Mesenchymal stem cell (in vitro differentiated cells and primary cell): ENCODE results near the gene ARHGEF3.

Experiments
- DNase-seq: peaks from one replicate; pipeline ENCODE4 v3.0.0-alpha.2; 2013
- H2AFZ ChIP-seq: one replicate; pipeline ENCODE4 v1.6.1; 2013; ENCODE audit warnings: low read depth, mild to moderate bottlenecking, control low read depth, inconsistent platforms, low read length, moderate library complexity
- H2AK5ac ChIP-seq: 2 replicates; pipeline ENCODE4 v1.6.1; 2013; ENCODE audit warnings: low read length, moderate library complexity, mild to moderate bottlenecking, inconsistent platforms; ENCODE audit not compliant: severe bottlenecking
- H2BK120ac ChIP-seq: one replicate; pipeline ENCODE4 v1.6.1; 2013; ENCODE audit warnings: low read depth, mild to moderate bottlenecking, inconsistent platforms, low read length, moderate library complexity
- H2BK12ac ChIP-seq, 2 experiments: one replicate each; pipeline ENCODE4 v1.6.1; 2013; ENCODE audit warnings: inconsistent platforms in 2 of 2, low read length in 2 of 2, mild to moderate bottlenecking in 2 of 2, moderate library complexity in 2 of 2, control low read depth in 1 of 2
- H2BK15ac ChIP-seq: one replicate; pipeline ENCODE4 v1.6.1; 2013; ENCODE audit warnings: mild to moderate bottlenecking, low read depth, inconsistent platforms; ENCODE audit not compliant: poor library complexity, severe bottlenecking
- H2BK5ac ChIP-seq: 2 replicates; pipeline ENCODE4 v1.6.1; 2013; ENCODE audit warnings: low read depth, mild to moderate bottlenecking, low read length, control low read depth, inconsistent platforms; ENCODE audit not compliant: poor library complexity, severe bottlenecking
- H3K14ac ChIP-seq, 2 experiments: one replicate each; pipeline ENCODE4 v1.6.1; 2013; ENCODE audit warnings: inconsistent platforms in 2 of 2, low read length in 2 of 2, control low read depth in 1 of 2, mild to moderate bottlenecking in 1 of 2, moderate library complexity in 1 of 2
- H3K18ac ChIP-seq, 2 experiments: one replicate each; pipeline ENCODE4 v1.6.1; 2013; ENCODE audit warnings: inconsistent platforms in 2 of 2, low read length in 2 of 2, control low read depth in 1 of 2, low read depth in 1 of 2, mild to moderate bottlenecking in 1 of 2
- H3K23ac ChIP-seq, 2 experiments: one replicate each; pipeline ENCODE4 v1.6.1; 2013; ENCODE audit warnings: inconsistent platforms in 2 of 2, low read length in 2 of 2, mild to moderate bottlenecking in 2 of 2, moderate library complexity in 2 of 2, control low read depth in 1 of 2
- H3K27ac ChIP-seq: 2 replicates; pipeline ENCODE4 v1.5.1; 2013; ENCODE audit warnings: mild to moderate bottlenecking, moderate library complexity, low read length, control low read depth, inconsistent platforms; ENCODE audit not compliant: poor library complexity, severe bottlenecking
- H3K27me3 ChIP-seq, 2 experiments: 2 replicates each; pipeline versions ENCODE4 v1.6.1 to v1.7.0; 2013; ENCODE audit warnings: low read length in 2 of 2, mild to moderate bottlenecking in 2 of 2, moderate library complexity in 2 of 2, control low read depth in 1 of 2, inconsistent platforms in 1 of 2; ENCODE audit not compliant: control insufficient read depth in 1 of 2, insufficient read depth in 1 of 2
- H3K36me3 ChIP-seq, 2 experiments: 2 replicates each; pipeline versions ENCODE4 v1.6.1 to v1.7.0; 2013; ENCODE audit warnings: low read length in 2 of 2, control low read depth in 1 of 2, inconsistent platforms in 1 of 2, low read depth in 1 of 2, mild to moderate bottlenecking in 1 of 2; ENCODE audit not compliant: insufficient read depth in 2 of 2, control insufficient read depth in 1 of 2
- H3K4ac ChIP-seq, 2 experiments: one replicate each; pipeline ENCODE4 v1.6.1; 2013; ENCODE audit warnings: inconsistent platforms in 2 of 2, low read length in 2 of 2, mild to moderate bottlenecking in 2 of 2, moderate library complexity in 2 of 2, control low read depth in 1 of 2, low read depth in 1 of 2
- H3K4me1 ChIP-seq: 2 replicates; pipeline ENCODE4 v1.6.1; 2013; ENCODE audit warnings: low read depth, low read length, control low read depth; ENCODE audit not compliant: control insufficient read depth, insufficient read depth
- H3K4me2 ChIP-seq: 2 replicates; pipeline ENCODE4 v1.6.1; 2013; ENCODE audit warnings: low read length, mild to moderate bottlenecking, inconsistent platforms; ENCODE audit not compliant: poor library complexity, severe bottlenecking
- H3K4me3 ChIP-seq, 2 experiments: 2 replicates each; pipeline versions ENCODE4 v1.5.1 to v1.7.0; 2013; ENCODE audit warnings: low read length in 2 of 2, mild to moderate bottlenecking in 2 of 2, control low read depth in 1 of 2, low read depth in 1 of 2; ENCODE audit not compliant: insufficient read depth in 1 of 2
- H3K79me1 ChIP-seq: replicated peaks from 2 replicates; pipeline ENCODE4 v1.6.1; 2013; ENCODE audit warnings: mild to moderate bottlenecking, control low read depth, low read length, inconsistent platforms; ENCODE audit not compliant: poor library complexity, severe bottlenecking
- H3K9ac ChIP-seq: 2 replicates; pipeline ENCODE4 v1.7.0; 2013; ENCODE audit warnings: mild to moderate bottlenecking, low read length, moderate library complexity
- H3K9me3 ChIP-seq: 2 replicates; pipeline ENCODE4 v1.7.0; 2013; ENCODE audit warnings: mild to moderate bottlenecking, low read length; ENCODE audit not compliant: control insufficient read depth
- H4K8ac ChIP-seq: one replicate; pipeline ENCODE4 v1.6.1; 2013; ENCODE audit warnings: inconsistent platforms, mild to moderate bottlenecking, low read length, moderate library complexity
- H4K91ac ChIP-seq: one replicate; pipeline ENCODE4 v1.6.1; 2013; ENCODE audit warnings: mild to moderate bottlenecking, low read length, inconsistent platforms
- WGBS: methylation state at CpG from one replicate; pipeline ENCODE4 v1.1.7; 2013; ENCODE audit warnings: mixed read lengths; 5-methylcytosine and 5-hydroxymethylcytosine counted together

ARHGEF3 gene

DNA sequence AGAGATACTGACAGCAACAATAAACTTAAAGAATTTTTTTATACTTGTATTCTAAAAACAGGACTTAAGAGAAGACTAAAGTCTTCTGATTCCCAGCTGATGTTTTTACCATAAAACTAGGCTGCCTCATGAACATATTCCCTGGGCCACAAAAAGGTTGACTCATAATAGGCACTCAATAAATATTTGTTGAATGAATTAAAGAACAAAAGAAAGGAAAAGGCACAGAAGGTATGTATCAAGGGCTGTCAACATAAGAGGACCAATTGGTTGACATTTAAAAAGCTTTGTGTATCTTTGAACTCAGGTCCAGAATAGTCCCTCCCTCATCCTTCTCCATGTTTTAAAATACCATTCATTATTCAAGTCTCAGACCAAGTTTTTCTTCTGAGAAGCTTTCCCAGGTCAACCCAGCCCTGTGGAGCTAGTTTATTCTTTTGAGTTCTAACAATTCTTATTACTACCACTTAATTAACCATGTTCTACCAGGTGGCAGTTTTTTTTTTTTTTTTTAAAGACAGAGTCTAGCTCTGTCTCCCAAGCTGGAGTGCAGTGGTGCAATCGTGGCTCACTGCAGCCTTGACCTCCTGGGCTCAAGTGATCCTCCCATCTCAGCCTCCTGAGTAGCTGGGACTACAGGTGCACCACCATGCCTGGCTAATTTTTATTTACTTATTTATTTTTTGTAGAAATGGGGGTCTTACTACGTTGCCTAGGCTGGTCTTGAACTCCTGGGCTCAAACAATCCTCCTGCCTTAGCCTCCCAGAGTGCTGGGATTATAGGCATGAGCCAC, 17.5 kb upstream of the ARHGEF3 start:
- H3K27me3 ChIP-seq, result peaks cover 0 to 27% of the 10 kb centered on the region in 2 experiments
- H2BK5ac ChIP-seq, result no peak overlapping the region
- H3K9ac ChIP-seq, result no peak overlapping the region
- H4K8ac ChIP-seq, result no peak overlapping the region
- H3K9me3 ChIP-seq, result no peaks in the 10 kb centered on the region
- H3K27ac ChIP-seq, result no peak overlapping the region
- no peak overlapping the region for H2BK15ac ChIP-seq
- WGBS, result 86% methylated on average over 2 of the region's 2 CpGs
- no peak overlapping the region for H3K23ac ChIP-seq
- H3K14ac ChIP-seq, result no peak overlapping the region
- no peak for DNase-seq
- H4K91ac ChIP-seq, result no peak overlapping the region
- no peak overlapping the region for H2AK5ac ChIP-seq
- H3K18ac ChIP-seq, result no peak overlapping the region
- H2BK12ac ChIP-seq, result no peak overlapping the region
- H3K4ac ChIP-seq, result no peak overlapping the region
- H3K36me3 ChIP-seq, result no peaks in the 10 kb centered on the region
- no peak overlapping the region for H2BK120ac ChIP-seq
- no peaks in the 10 kb centered on the region for H3K4me1 ChIP-seq
- no peaks in the 10 kb centered on the region for H3K79me1 ChIP-seq
- H3K4me2 ChIP-seq, result no peak overlapping the region
- no peak overlapping the region for H3K4me3 ChIP-seq
- H2AFZ ChIP-seq, result no peak overlapping the region

DNA sequence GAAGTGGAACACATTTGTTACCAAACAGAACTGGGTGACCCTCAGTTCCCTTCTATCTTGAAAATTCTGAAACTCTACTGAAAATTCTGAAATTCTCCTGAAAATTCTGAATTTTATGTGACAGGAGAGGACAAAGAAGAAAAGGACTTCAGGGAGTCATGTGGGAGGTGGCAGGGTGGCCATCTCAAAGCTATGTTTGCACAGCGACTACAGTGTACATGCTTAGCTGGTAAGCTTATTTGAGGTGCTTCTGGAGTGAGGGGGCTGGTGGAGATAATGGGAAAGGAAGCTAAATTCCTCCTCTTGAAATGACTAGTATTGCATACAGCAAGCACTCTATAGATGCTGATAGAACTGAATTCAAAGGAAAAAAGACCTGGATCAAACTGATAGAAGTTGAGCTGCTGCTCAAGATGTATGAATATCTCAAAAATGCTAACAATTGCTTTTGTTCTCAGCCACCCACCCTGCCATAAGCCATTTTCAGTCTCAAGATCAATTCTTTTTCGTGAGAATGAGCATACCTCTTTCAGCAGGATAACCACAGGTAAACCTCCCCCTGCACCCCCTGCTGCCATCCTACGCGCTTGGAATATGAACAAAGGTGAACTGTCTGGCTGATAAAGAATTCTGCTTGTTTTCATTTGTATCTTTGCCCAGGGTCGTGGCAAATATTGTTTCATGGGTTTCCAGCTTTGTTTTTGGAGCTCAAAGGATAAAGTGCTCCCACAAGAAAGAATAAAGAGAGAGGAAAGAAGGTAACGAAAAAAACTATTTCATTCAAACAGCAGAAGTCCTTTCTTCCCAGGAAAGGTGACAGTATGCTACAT, 16.6 kb upstream of the ARHGEF3 start:
- no peak overlapping the region for H4K91ac ChIP-seq
- no peak for DNase-seq
- H3K4me1 ChIP-seq, result no peaks in the 10 kb centered on the region
- H3K4me2 ChIP-seq, result no peak overlapping the region
- no peaks in the 10 kb centered on the region for H3K79me1 ChIP-seq
- no peak overlapping the region for H2BK120ac ChIP-seq
- WGBS, result 94% methylated on average over 5 of the region's 6 CpGs
- no peaks in the 10 kb centered on the region for H3K36me3 ChIP-seq
- no peak overlapping the region for H4K8ac ChIP-seq
- no peak overlapping the region for H2BK15ac ChIP-seq
- H3K9ac ChIP-seq, result no peak overlapping the region
- H3K27me3 ChIP-seq, result peaks cover 0 to 21% of the 10 kb centered on the region in 2 experiments
- H2AK5ac ChIP-seq, result no peak overlapping the region
- no peak overlapping the region for H3K18ac ChIP-seq
- no peak overlapping the region for H2BK5ac ChIP-seq
- no peak overlapping the region for H3K14ac ChIP-seq
- no peak overlapping the region for H3K27ac ChIP-seq
- no peak overlapping the region for H2BK12ac ChIP-seq
- no peak overlapping the region for H3K4me3 ChIP-seq
- no peaks in the 10 kb centered on the region for H3K9me3 ChIP-seq
- H2AFZ ChIP-seq, result no peak overlapping the region
- no peak overlapping the region for H3K4ac ChIP-seq
- no peak overlapping the region for H3K23ac ChIP-seq

DNA sequence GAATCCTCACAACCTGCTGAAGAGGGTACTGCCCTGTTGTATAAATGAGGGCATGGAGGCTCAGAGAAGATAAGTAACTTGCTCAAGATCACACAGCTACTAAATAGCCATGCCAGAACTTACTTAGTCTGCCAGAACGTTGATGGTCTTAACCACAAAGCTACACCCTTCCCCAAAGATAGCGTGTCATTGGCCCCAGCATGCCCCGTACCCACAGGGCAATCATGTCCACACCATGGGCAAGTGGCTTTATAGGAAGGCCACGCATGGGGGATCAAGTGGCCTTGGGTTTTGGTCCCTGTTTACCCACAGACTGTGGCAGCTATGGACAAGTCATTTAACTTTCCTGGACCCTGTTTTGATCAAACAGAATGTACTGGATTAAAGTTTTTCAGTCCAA, 15.9 kb upstream of the ARHGEF3 start:
- no peak overlapping the region for H3K14ac ChIP-seq
- H3K4me2 ChIP-seq, result no peak overlapping the region
- H2BK5ac ChIP-seq, result no peak overlapping the region
- no peak overlapping the region for H2AK5ac ChIP-seq
- H2BK12ac ChIP-seq, result no peak overlapping the region
- no peak overlapping the region for H4K8ac ChIP-seq
- H3K23ac ChIP-seq, result no peak overlapping the region
- no peak overlapping the region for H2BK15ac ChIP-seq
- H3K4ac ChIP-seq, result no peak overlapping the region
- H3K27ac ChIP-seq, result no peak overlapping the region
- H3K9me3 ChIP-seq, result no peaks in the 10 kb centered on the region
- no peak overlapping the region for H2AFZ ChIP-seq
- H3K36me3 ChIP-seq, result no peaks in the 10 kb centered on the region
- no peak overlapping the region for H3K18ac ChIP-seq
- DNase-seq, result no peak
- WGBS, result 80% methylated on average over 4 of the region's 4 CpGs
- H3K4me3 ChIP-seq, result no peak overlapping the region
- H2BK120ac ChIP-seq, result no peak overlapping the region
- H3K4me1 ChIP-seq, result no peaks in the 10 kb centered on the region
- no peak overlapping the region for H4K91ac ChIP-seq
- peaks cover 0 to 24% of the 10 kb centered on the region in 2 experiments for H3K27me3 ChIP-seq
- no peaks in the 10 kb centered on the region for H3K79me1 ChIP-seq
- H3K9ac ChIP-seq, result no peak overlapping the region

- Histone ChIP-seq H2BK12ac (no peak overlapping the region), H2BK120ac (no peak overlapping the region), H2BK15ac (no peak overlapping the region), H4K8ac (no peak overlapping the region), H3K79me1 (no peaks in the 10 kb centered on the region), H3K4me1 (no peaks in the 10 kb centered on the region), H3K4ac (no peak overlapping the region), H3K18ac (no peak overlapping the region), H3K36me3 (no peaks in the 10 kb centered on the region), H2AK5ac (no peak overlapping the region), H3K14ac (no peak overlapping the region), H3K9ac (no peak overlapping the region), H2AFZ (no peak overlapping the region), H3K27ac (no peak overlapping the region), H2BK5ac (no peak overlapping the region), H3K23ac (no peak overlapping the region), H3K27me3 (peaks cover 0 to 36% of the 10 kb centered on the region in 2 experiments), H3K9me3 (no peaks in the 10 kb centered on the region), H3K4me3 (no peak overlapping the region), H4K91ac (no peak overlapping the region), H3K4me2 (no peak overlapping the region)
- DNase-seq, result no peak
These were observed 14.3 kb upstream of the ARHGEF3 start for GRCh38 chr3:56816061-56816460.
